ENCODE measurements around the gene RBM14.

The RBM14 gene

GRCh38 chr11:66649903-66650302, 33.5 kb downstream of the RBM14 start:
- H3K23ac ChIP-seq (ENCODE audit: low read length) = no peak overlapping the region
- H2BK5ac ChIP-seq (ENCODE audit: low read length) = no peak overlapping the region
- H3K9ac ChIP-seq (ENCODE audit: low read length) = no peak overlapping the region
- peaks cover 44% of the 10 kb centered on the region for H3K79me2 ChIP-seq (ENCODE audit: control insufficient read depth, insufficient read depth, low read length)
- H3K27me3 ChIP-seq (ENCODE audit: insufficient read depth, low read length, poor library complexity) = no peaks in the 10 kb centered on the region
- H3K4me3 ChIP-seq (ENCODE audit: low read length) = no peak overlapping the region
- no CpG with 5 or more reads among the region's 5 CpGs for WGBS (ENCODE audit: extremely low coverage, insufficient coverage, low lambda C conversion rate)
- H3K4me2 ChIP-seq (ENCODE audit: low read length) = no peak overlapping the region
- no peak overlapping the region for H3K27ac ChIP-seq (ENCODE audit: low read depth, low read length)
- H3K4me1 ChIP-seq (ENCODE audit: control insufficient read depth, low read depth, low read length) = no peaks in the 10 kb centered on the region
- H3K56ac ChIP-seq (ENCODE audit: low read length) = no peak overlapping the region
- H2BK120ac ChIP-seq (ENCODE audit: low read depth, low read length) = no peak overlapping the region
- peaks cover 7% of the 10 kb centered on the region for H3K36me3 ChIP-seq (ENCODE audit: control insufficient read depth, insufficient read depth, low read length)
- no peak overlapping the region for H4K5ac ChIP-seq (ENCODE audit: low read length)
- H4K8ac ChIP-seq (ENCODE audit: low read depth, low read length) = no peak overlapping the region
- H3K79me1 ChIP-seq (ENCODE audit: low read length) = peaks cover 20% of the 10 kb centered on the region
- no peak overlapping the region for H2AK5ac ChIP-seq (ENCODE audit: low read length)
- H3K18ac ChIP-seq (ENCODE audit: low read length) = no peak overlapping the region
- DNase-seq = no peak
- H2BK15ac ChIP-seq (replicated peaks; ENCODE audit: low read depth) = no peak overlapping the region
- H3K4ac ChIP-seq (ENCODE audit: low read depth, low read length) = no peak overlapping the region

GRCh38 chr11:66651016-66651415, 34.6 kb downstream of the RBM14 start:
- Histone ChIP-seq H3K4me3 (ENCODE audit: low read length) (no peak overlapping the region), H3K27ac (ENCODE audit: low read depth, low read length) (no peak overlapping the region), H3K27me3 (ENCODE audit: insufficient read depth, low read length, poor library complexity) (no peaks in the 10 kb centered on the region), H3K9ac (ENCODE audit: low read length) (no peak overlapping the region), H3K4ac (ENCODE audit: low read depth, low read length) (no peak overlapping the region), H4K8ac (ENCODE audit: low read depth, low read length) (no peak overlapping the region), H3K79me1 (ENCODE audit: low read length) (peaks cover 19% of the 10 kb centered on the region), H2BK15ac (replicated peaks; ENCODE audit: low read depth) (no peak overlapping the region), H3K4me1 (ENCODE audit: control insufficient read depth, low read depth, low read length) (no peaks in the 10 kb centered on the region), H3K56ac (ENCODE audit: low read length) (no peak overlapping the region), H3K79me2 (ENCODE audit: control insufficient read depth, insufficient read depth, low read length) (peaks cover 34% of the 10 kb centered on the region), H3K4me2 (ENCODE audit: low read length) (no peak overlapping the region), H3K23ac (ENCODE audit: low read length) (no peak overlapping the region), H3K18ac (ENCODE audit: low read length) (no peak overlapping the region), H3K36me3 (ENCODE audit: control insufficient read depth, insufficient read depth, low read length) (peaks cover 4% of the 10 kb centered on the region), H2BK5ac (ENCODE audit: low read length) (no peak overlapping the region), H4K5ac (ENCODE audit: low read length) (no peak overlapping the region), H2BK120ac (ENCODE audit: low read depth, low read length) (no peak overlapping the region), H2AK5ac (ENCODE audit: low read length) (no peak overlapping the region)
- peak; percentile 27 for DNase-seq
- WGBS (ENCODE audit: extremely low coverage, insufficient coverage, low lambda C conversion rate) = no CpG with 5 or more reads among the region's 2 CpGs

GRCh38 chr11:66652651-66653050, 36.2 kb downstream of the RBM14 start:
- no peak overlapping the region for H3K4me2 ChIP-seq (ENCODE audit: low read length)
- no peak for DNase-seq
- no peak overlapping the region for H4K5ac ChIP-seq (ENCODE audit: low read length)
- H3K36me3 ChIP-seq (ENCODE audit: control insufficient read depth, insufficient read depth, low read length) = peaks cover 2% of the 10 kb centered on the region
- no peak overlapping the region for H2BK15ac ChIP-seq (replicated peaks; ENCODE audit: low read depth)
- peaks cover 20% of the 10 kb centered on the region for H3K79me2 ChIP-seq (ENCODE audit: control insufficient read depth, insufficient read depth, low read length)
- H3K27ac ChIP-seq (ENCODE audit: low read depth, low read length) = no peak overlapping the region
- no peak overlapping the region for H3K9ac ChIP-seq (ENCODE audit: low read length)
- no peak overlapping the region for H2AK5ac ChIP-seq (ENCODE audit: low read length)
- no peaks in the 10 kb centered on the region for H3K4me1 ChIP-seq (ENCODE audit: control insufficient read depth, low read depth, low read length)
- no peak overlapping the region for H3K4me3 ChIP-seq (ENCODE audit: low read length)
- H3K56ac ChIP-seq (ENCODE audit: low read length) = no peak overlapping the region
- H3K18ac ChIP-seq (ENCODE audit: low read length) = no peak overlapping the region
- H2BK120ac ChIP-seq (ENCODE audit: low read depth, low read length) = no peak overlapping the region
- H3K79me1 ChIP-seq (ENCODE audit: low read length) = peaks cover 14% of the 10 kb centered on the region
- no peak overlapping the region for H2BK5ac ChIP-seq (ENCODE audit: low read length)
- H3K4ac ChIP-seq (ENCODE audit: low read depth, low read length) = no peak overlapping the region
- no CpG with 5 or more reads among the region's 7 CpGs for WGBS (ENCODE audit: extremely low coverage, insufficient coverage, low lambda C conversion rate)
- H3K23ac ChIP-seq (ENCODE audit: low read length) = no peak overlapping the region
- H4K8ac ChIP-seq (ENCODE audit: low read depth, low read length) = no peak overlapping the region
- H3K27me3 ChIP-seq (ENCODE audit: insufficient read depth, low read length, poor library complexity) = no peaks in the 10 kb centered on the region

GRCh38 chr11:66653123-66653522, 36.7 kb downstream of the RBM14 start:
- Histone ChIP-seq H3K36me3 (ENCODE audit: control insufficient read depth, insufficient read depth, low read length) (peaks cover 2% of the 10 kb centered on the region), H3K27me3 (ENCODE audit: insufficient read depth, low read length, poor library complexity) (no peaks in the 10 kb centered on the region), H3K23ac (ENCODE audit: low read length) (no peak overlapping the region), H4K5ac (ENCODE audit: low read length) (no peak overlapping the region), H3K9ac (ENCODE audit: low read length) (no peak overlapping the region), H2BK120ac (ENCODE audit: low read depth, low read length) (no peak overlapping the region), H3K4ac (ENCODE audit: low read depth, low read length) (no peak overlapping the region), H3K4me1 (ENCODE audit: control insufficient read depth, low read depth, low read length) (no peaks in the 10 kb centered on the region), H3K79me1 (ENCODE audit: low read length) (peaks cover 14% of the 10 kb centered on the region), H4K8ac (ENCODE audit: low read depth, low read length) (no peak overlapping the region), H2BK15ac (replicated peaks; ENCODE audit: low read depth) (no peak overlapping the region), H3K27ac (ENCODE audit: low read depth, low read length) (no peak overlapping the region), H3K18ac (ENCODE audit: low read length) (no peak overlapping the region), H2BK5ac (ENCODE audit: low read length) (no peak overlapping the region), H3K4me3 (ENCODE audit: low read length) (no peak overlapping the region), H2AK5ac (ENCODE audit: low read length) (no peak overlapping the region), H3K56ac (ENCODE audit: low read length) (no peak overlapping the region), H3K79me2 (ENCODE audit: control insufficient read depth, insufficient read depth, low read length) (peaks cover 18% of the 10 kb centered on the region), H3K4me2 (ENCODE audit: low read length) (no peak overlapping the region)
- no CpG with 5 or more reads among the region's 6 CpGs for WGBS (ENCODE audit: extremely low coverage, insufficient coverage, low lambda C conversion rate)
- DNase-seq = no peak

GRCh38 chr11:66659763-66660162, 43.3 kb downstream of the RBM14 start:
- H2BK5ac ChIP-seq (ENCODE audit: low read length) = no peak overlapping the region
- no peak overlapping the region for H3K4me2 ChIP-seq (ENCODE audit: low read length)
- H3K27me3 ChIP-seq (ENCODE audit: insufficient read depth, low read length, poor library complexity) = no peaks in the 10 kb centered on the region
- no peak overlapping the region for H2BK120ac ChIP-seq (ENCODE audit: low read depth, low read length)
- no peak overlapping the region for H3K23ac ChIP-seq (ENCODE audit: low read length)
- H2AK5ac ChIP-seq (ENCODE audit: low read length) = no peak overlapping the region
- H2BK15ac ChIP-seq (replicated peaks; ENCODE audit: low read depth) = no peak overlapping the region
- H3K79me1 ChIP-seq (ENCODE audit: low read length) = peaks cover 14% of the 10 kb centered on the region
- H3K36me3 ChIP-seq (ENCODE audit: control insufficient read depth, insufficient read depth, low read length) = peaks cover 2% of the 10 kb centered on the region
- H3K4me1 ChIP-seq (ENCODE audit: control insufficient read depth, low read depth, low read length) = no peaks in the 10 kb centered on the region
- H3K4me3 ChIP-seq (ENCODE audit: low read length) = no peak overlapping the region
- no peak overlapping the region for H3K4ac ChIP-seq (ENCODE audit: low read depth, low read length)
- H3K9ac ChIP-seq (ENCODE audit: low read length) = no peak overlapping the region
- peak overlapping the region; percentile 60 for H3K27ac ChIP-seq (ENCODE audit: low read depth, low read length)
- no peak overlapping the region for H3K18ac ChIP-seq (ENCODE audit: low read length)
- DNase-seq = no peak
- no peak overlapping the region for H3K56ac ChIP-seq (ENCODE audit: low read length)
- peaks cover 2% of the 10 kb centered on the region for H3K79me2 ChIP-seq (ENCODE audit: control insufficient read depth, insufficient read depth, low read length)
- H4K8ac ChIP-seq (ENCODE audit: low read depth, low read length) = no peak overlapping the region
- no CpG with 5 or more reads among the region's 2 CpGs for WGBS (ENCODE audit: extremely low coverage, insufficient coverage, low lambda C conversion rate)
- no peak overlapping the region for H4K5ac ChIP-seq (ENCODE audit: low read length)

- H3K4me2 ChIP-seq (ENCODE audit: low read length) = no peak overlapping the region
- no peak overlapping the region for H4K8ac ChIP-seq (ENCODE audit: low read depth, low read length)
- no peak overlapping the region for H3K56ac ChIP-seq (ENCODE audit: low read length)
- H3K4ac ChIP-seq (ENCODE audit: low read depth, low read length) = no peak overlapping the region
- H3K27ac ChIP-seq (ENCODE audit: low read depth, low read length) = no peak overlapping the region
- peaks cover 9% of the 10 kb centered on the region for H3K79me1 ChIP-seq (ENCODE audit: low read length)
- peaks cover 4% of the 10 kb centered on the region for H3K79me2 ChIP-seq (ENCODE audit: control insufficient read depth, insufficient read depth, low read length)
- H2BK120ac ChIP-seq (ENCODE audit: low read depth, low read length) = no peak overlapping the region
- no peak overlapping the region for H4K5ac ChIP-seq (ENCODE audit: low read length)
- H3K36me3 ChIP-seq (ENCODE audit: control insufficient read depth, insufficient read depth, low read length) = peaks cover 6% of the 10 kb centered on the region
- no peak overlapping the region for H2AK5ac ChIP-seq (ENCODE audit: low read length)
- H3K18ac ChIP-seq (ENCODE audit: low read length) = no peak overlapping the region
- no peak overlapping the region for H3K9ac ChIP-seq (ENCODE audit: low read length)
- no CpG with 5 or more reads among the region's 1 CpG for WGBS (ENCODE audit: extremely low coverage, insufficient coverage, low lambda C conversion rate)
- no peaks in the 10 kb centered on the region for H3K4me1 ChIP-seq (ENCODE audit: control insufficient read depth, low read depth, low read length)
- H2BK15ac ChIP-seq (replicated peaks; ENCODE audit: low read depth) = no peak overlapping the region
- H3K23ac ChIP-seq (ENCODE audit: low read length) = no peak overlapping the region
- no peak for DNase-seq
- no peaks in the 10 kb centered on the region for H3K27me3 ChIP-seq (ENCODE audit: insufficient read depth, low read length, poor library complexity)
- H3K4me3 ChIP-seq (ENCODE audit: low read length) = no peak overlapping the region
- no peak overlapping the region for H2BK5ac ChIP-seq (ENCODE audit: low read length)
These were observed 47.4 kb downstream of the RBM14 start for GRCh38 chr11:66663741-66664296.
